Loucy (cell line): ENCODE measurements around the gene TSPAN13.

Source experiments
- EZH2phosphoT487 ChIP-seq: fragments of 200-600 bp; IDR thresholded peaks from 2 replicates; pipeline ENCODE4 v1.6.1; 2018; ENCODE audit warnings: antibody characterized with exemption, mild to moderate bottlenecking, moderate library complexity, borderline replicate concordance
- TF ChIP-seq, protein P1 (sequence below): fragments of 200-600 bp; sonication (generic); conservative IDR thresholded peaks from 2 replicates; pipeline ENCODE4 v1.5.1; 2014; ENCODE audit warnings: mild to moderate bottlenecking, antibody characterized with exemption, low read length

DNA sequence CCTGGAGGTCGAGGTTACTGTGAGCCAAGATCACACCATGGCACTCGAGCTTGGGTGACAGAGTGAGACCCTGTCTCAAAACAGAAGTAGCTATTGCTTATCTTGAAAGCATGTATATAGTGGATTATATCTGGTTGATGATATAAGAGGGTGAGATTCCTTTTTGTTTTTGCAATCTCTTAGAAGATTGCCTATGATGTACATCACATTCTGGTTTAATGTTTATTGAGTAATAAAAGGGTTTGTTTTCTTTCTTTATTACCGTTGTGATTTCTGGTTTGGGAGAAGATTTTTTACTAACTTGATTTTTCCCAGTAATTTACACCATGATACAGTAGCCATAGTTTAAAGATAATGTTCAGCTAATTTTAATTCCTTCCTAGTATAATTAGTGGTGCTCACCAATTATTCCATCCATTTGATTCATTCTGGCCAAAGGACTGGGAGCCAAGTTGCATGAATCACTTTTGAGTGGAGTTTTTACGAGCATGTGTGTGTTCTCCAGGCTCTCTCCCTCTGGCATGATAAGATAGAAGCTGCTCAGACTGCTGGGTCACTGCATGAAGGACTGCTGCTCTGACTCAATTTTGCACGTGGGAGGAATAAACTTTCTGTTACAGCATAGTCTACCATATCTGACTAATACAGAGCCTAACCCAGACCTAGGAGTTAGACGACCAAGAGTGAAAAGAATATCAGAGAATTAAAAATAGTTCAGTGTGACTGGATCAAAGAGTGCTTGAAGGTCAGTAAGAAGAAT is 13.5 kb upstream of the TSPAN13 start:
- TF ChIP-seq, protein P1, sequence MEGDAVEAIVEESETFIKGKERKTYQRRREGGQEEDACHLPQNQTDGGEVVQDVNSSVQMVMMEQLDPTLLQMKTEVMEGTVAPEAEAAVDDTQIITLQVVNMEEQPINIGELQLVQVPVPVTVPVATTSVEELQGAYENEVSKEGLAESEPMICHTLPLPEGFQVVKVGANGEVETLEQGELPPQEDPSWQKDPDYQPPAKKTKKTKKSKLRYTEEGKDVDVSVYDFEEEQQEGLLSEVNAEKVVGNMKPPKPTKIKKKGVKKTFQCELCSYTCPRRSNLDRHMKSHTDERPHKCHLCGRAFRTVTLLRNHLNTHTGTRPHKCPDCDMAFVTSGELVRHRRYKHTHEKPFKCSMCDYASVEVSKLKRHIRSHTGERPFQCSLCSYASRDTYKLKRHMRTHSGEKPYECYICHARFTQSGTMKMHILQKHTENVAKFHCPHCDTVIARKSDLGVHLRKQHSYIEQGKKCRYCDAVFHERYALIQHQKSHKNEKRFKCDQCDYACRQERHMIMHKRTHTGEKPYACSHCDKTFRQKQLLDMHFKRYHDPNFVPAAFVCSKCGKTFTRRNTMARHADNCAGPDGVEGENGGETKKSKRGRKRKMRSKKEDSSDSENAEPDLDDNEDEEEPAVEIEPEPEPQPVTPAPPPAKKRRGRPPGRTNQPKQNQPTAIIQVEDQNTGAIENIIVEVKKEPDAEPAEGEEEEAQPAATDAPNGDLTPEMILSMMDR = no peak
- TF ChIP-seq EZH2phosphoT487 = no peak
